Lung (tissue), 12 donors: ENCODE results near the gene APIP. TPM values are rescaled to one million over a fixed set of nuclear protein-coding genes. Genes with fewer than 3 reads are reported as not detected.

Source experiments
- ATAC-seq: fragments of 200-7000 bp; cut with Tn5 transposase; one replicate; pipeline ENCODE4 v1.9.1; 2020; ENCODE audit warnings: moderate number of reproducible peaks; ENCODE audit not compliant: insufficient read depth, low FRiP score
- DNase-seq, 3 donors: peaks; one replicate each; pipeline ENCODE4 v3.0.0-alpha.2; 2013 to 2017
- H3K27ac ChIP-seq, 2 donors: one replicate each; pipeline ENCODE4 v1.5.1; 2013; ENCODE audit warnings: mild to moderate bottlenecking in 2 of 2, moderate library complexity in 2 of 2, control low read depth in 1 of 2, inconsistent platforms in 1 of 2, low read depth in 1 of 2, low read length in 1 of 2
- H3K27me3 ChIP-seq, 3 donors: one replicate each; pipeline ENCODE4 v1.5.1; 2013; ENCODE audit warnings: low read length in 2 of 3; ENCODE audit not compliant: control insufficient read depth in 3 of 3, insufficient read depth in 3 of 3
- H3K36me3 ChIP-seq, 4 donors: one replicate each; pipeline ENCODE4 v1.5.1; 2013; ENCODE audit warnings: low read length in 4 of 4, mild to moderate bottlenecking in 1 of 4, moderate library complexity in 1 of 4; ENCODE audit not compliant: control insufficient read depth in 4 of 4, insufficient read depth in 4 of 4
- H3K4me1 ChIP-seq, 5 donors: one replicate each; pipeline ENCODE4 v1.5.1; 2013; ENCODE audit warnings: low read length in 5 of 5, mild to moderate bottlenecking in 2 of 5, moderate library complexity in 1 of 5; ENCODE audit not compliant: control insufficient read depth in 5 of 5, insufficient read depth in 5 of 5
- H3K4me3 ChIP-seq: one replicate; pipeline ENCODE4 v1.5.1; 2013; ENCODE audit warnings: mild to moderate bottlenecking, control low read depth, moderate library complexity
- H3K9ac ChIP-seq, 2 donors: one replicate each; pipeline ENCODE4 v1.5.1; 2013; ENCODE audit warnings: low read length in 2 of 2, control low read depth in 1 of 2; ENCODE audit not compliant: insufficient read depth in 1 of 2
- H3K9me3 ChIP-seq, 4 donors: one replicate each; pipeline ENCODE4 v1.5.1; 2013; ENCODE audit warnings: low read length in 3 of 4, mild to moderate bottlenecking in 1 of 4, moderate library complexity in 1 of 4; ENCODE audit not compliant: control insufficient read depth in 4 of 4, insufficient read depth in 3 of 4
- CTCF ChIP-seq: IDR thresholded peaks from 2 replicates; pipeline ENCODE4 v1.5.1; 2012; ENCODE audit warnings: mild to moderate bottlenecking; ENCODE audit errors: control extremely low read depth, extremely low read depth
- WGBS, 2 donors: extraction: QIAGEN DNeasy Blood & Tissue Kit; methylation state at CpG; one replicate each; pipeline ENCODE4 v1.1.7; 2013; 5-methylcytosine and 5-hydroxymethylcytosine counted together
- polyA plus RNA-seq, 2 donors: library from polyadenylated mRNA; stranded (reverse); fragments of 200-250 nt; gene quantifications; one replicate each; pipeline ENCODE4 v1.2.1, GENCODE V29; 2013
- total RNA-seq, 2 donors: library from RNA; depleted of rRNA in 1 of 2; stranded (reverse); fragments of >200 nt in 1 of 2; gene quantifications; one replicate each; pipeline ENCODE4 v1.2.1, GENCODE V29; 2014 to 2021
- donor health status: control.
- donor health status: control.
- donor health status: Bipolar disorder and iron deficiency.
- donor health status: healthy.
- donor health status: DM: yes; HTN: yes; CAD: no.

APIP gene
- total and polyA plus RNA-seq, 4 donors = 21.7 to 28.9 (median 26.1) TPM

- Histone ChIP-seq H3K4me3 (no peak overlapping the region), H3K36me3 (no peaks in the 10 kb centered on the region), H3K27me3 (no peaks in the 10 kb centered on the region), H3K9ac (no peak overlapping the region), H3K27ac (no peak overlapping the region), H3K4me1 (peaks cover 0 to 7% (median 0%) of the 10 kb centered on the region in 5 donors), H3K9me3 (no peaks in the 10 kb centered on the region)
- WGBS, 2 donors = 52 to 82% methylated on average over 4 of the region's 4 CpGs
- ATAC-seq (no peak), DNase-seq (no peak)
- TF ChIP-seq CTCF = no peak
These were observed 65.8 kb downstream of the APIP start for GRCh38 chr11:34850334-34850733.

GRCh38 chr11:34846467-34846866 lies 69.7 kb downstream of the APIP start:
- H3K27ac ChIP-seq = no peak overlapping the region
- H3K36me3 ChIP-seq = no peaks in the 10 kb centered on the region
- DNase-seq (no peak), ATAC-seq (no peak)
- H3K4me1 ChIP-seq = peaks cover 0 to 7% (median 0%) of the 10 kb centered on the region in 5 donors
- H3K27me3 ChIP-seq = no peaks in the 10 kb centered on the region
- no peaks in the 10 kb centered on the region for H3K9me3 ChIP-seq
- no peak for TF ChIP-seq CTCF
- 93 to 99% methylated on average over 3 of the region's 3 CpGs for WGBS, 2 donors
- no peak overlapping the region for H3K4me3 ChIP-seq
- H3K9ac ChIP-seq = no peak overlapping the region

- Histone ChIP-seq H3K36me3 (no peaks in the 10 kb centered on the region), H3K27me3 (no peaks in the 10 kb centered on the region), H3K27ac (no peak overlapping the region), H3K4me3 (no peak overlapping the region), H3K9ac (no peak overlapping the region), H3K4me1 (peaks cover 0 to 7% (median 0%) of the 10 kb centered on the region in 5 donors), H3K9me3 (no peaks in the 10 kb centered on the region)
- WGBS, 2 donors = 84 to 90% methylated on average over 5 of the region's 5 CpGs
- TF ChIP-seq CTCF = no peak
- DNase-seq (no peak), ATAC-seq (no peak)
These were observed 71.6 kb downstream of the APIP start for GRCh38 chr11:34844463-34845112.

- ATAC-seq (no peak), DNase-seq (no peak)
- Histone ChIP-seq H3K27ac (no peak overlapping the region), H3K4me3 (no peak overlapping the region), H3K4me1 (peaks cover 0 to 7% (median 0%) of the 10 kb centered on the region in 5 donors), H3K9ac (no peak overlapping the region), H3K27me3 (no peaks in the 10 kb centered on the region), H3K9me3 (no peaks in the 10 kb centered on the region), H3K36me3 (no peaks in the 10 kb centered on the region)
- no peak for TF ChIP-seq CTCF
These were observed 72.9 kb downstream of the APIP start for GRCh38 chr11:34843271-34843670.
